Cardiac muscle cell (in vitro differentiated cells and primary cell): ENCODE data around the gene HPD. TPM values are rescaled to one million over a fixed set of nuclear protein-coding genes. Genes with fewer than 3 reads are reported as not detected.

ENCODE experiments used
- DNase-seq, 2 donors: peaks; one replicate each; pipeline versions ENCODE4 v3.0.0 to v3.0.0-alpha.2; 2010 to 2017; ENCODE audit warnings: low read depth in 1 of 2, low spot score in 1 of 2
- H3K27ac ChIP-seq: fragments of 200-600 bp; sonication (generic); 2 replicates; pipeline ENCODE4 v1.5.1; 2016
- H3K27me3 ChIP-seq: fragments of 200-600 bp; sonication (generic); 2 replicates; pipeline ENCODE4 v1.6.0; 2016; ENCODE audit warnings: control low read depth
- H3K36me3 ChIP-seq: fragments of 200-600 bp; sonication (generic); 2 replicates; pipeline ENCODE4 v1.5.1; 2016; ENCODE audit warnings: control low read depth
- H3K4me1 ChIP-seq: fragments of 200-600 bp; sonication (generic); 2 replicates; pipeline ENCODE4 v1.8.1; 2017; ENCODE audit warnings: low read depth, mild to moderate bottlenecking, mixed run types
- H3K4me3 ChIP-seq: fragments of 200-600 bp; sonication (generic); 2 replicates; pipeline ENCODE4 v1.5.1; 2016; ENCODE audit warnings: mild to moderate bottlenecking
- H3K9me3 ChIP-seq: fragments of 200-600 bp; sonication (generic); 2 replicates; pipeline ENCODE4 v1.5.1; 2017; ENCODE audit warnings: low read depth, mild to moderate bottlenecking, control low read depth
- polyA plus RNA-seq: library from polyadenylated mRNA; unstranded; fragments of >200 nt; fragmentation: Nextera tagmentation; extraction: Ambion mirVana; gene quantifications from 2 replicates; pipeline ENCODE4 v1.2.1, GENCODE V29; 2016
- total RNA-seq: library from RNA; depleted of rRNA; stranded (reverse); fragments of >200 nt; gene quantifications from 2 replicates; pipeline ENCODE4 v1.2.3, GENCODE V29; 2016
- TF ChIP-seq, protein P1 (sequence below): IDR thresholded peaks from 2 replicates; pipeline ENCODE4 v1.5.1; 2012; ENCODE audit warnings: low read depth, mild to moderate bottlenecking, low read length

The HPD gene
- total and polyA plus RNA-seq, 2 experiments from 2014 or later: not detected

DNA sequence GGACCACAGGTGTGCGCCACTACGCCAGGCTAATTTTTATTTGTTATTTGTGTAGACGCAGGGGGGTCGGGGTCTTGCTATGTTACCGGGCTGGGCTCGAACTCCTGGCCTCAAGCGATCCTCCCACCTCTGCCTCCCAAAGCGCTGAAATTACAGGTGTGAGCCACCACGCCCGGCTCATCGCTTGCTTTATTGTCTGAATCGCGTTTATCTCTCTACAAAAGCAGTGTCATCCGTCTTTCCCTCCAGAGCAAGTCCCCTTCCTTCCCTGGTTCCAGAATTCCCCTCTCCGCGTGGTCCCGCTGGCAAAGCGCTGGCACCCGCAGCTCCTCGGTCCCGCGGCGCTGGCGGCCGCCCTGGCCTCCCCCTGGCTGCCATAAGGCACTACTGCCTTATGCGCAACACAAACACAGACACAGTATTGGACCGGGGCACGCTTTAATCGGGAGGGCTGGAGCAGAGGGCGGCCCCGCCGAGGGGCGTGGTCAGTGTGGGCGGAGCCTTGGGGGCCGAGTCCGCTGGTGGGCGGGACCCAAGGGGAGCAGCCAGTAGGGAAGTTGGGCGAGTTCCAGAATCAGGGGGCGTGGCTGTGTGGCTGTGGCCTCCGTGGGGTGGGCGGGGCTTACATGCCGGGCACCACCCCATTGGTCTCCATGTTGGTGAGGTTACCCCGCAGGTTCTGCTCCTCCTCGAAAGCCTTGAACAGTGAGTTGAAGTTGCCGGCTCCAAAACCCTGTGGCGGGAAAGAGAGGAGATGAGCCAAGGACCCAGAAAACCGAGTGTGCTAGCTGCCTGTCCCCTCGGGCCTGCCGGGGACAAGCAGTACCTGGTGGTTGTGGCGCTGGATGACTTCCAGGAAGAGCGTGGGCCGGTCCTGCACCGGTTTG, 19.3 kb downstream of the HPD start:
- peak; percentile 99 for DNase-seq
- peak overlapping the region; percentile 36 for H3K4me3 ChIP-seq
- H3K27me3 ChIP-seq: no peaks in the 10 kb centered on the region
- TF ChIP-seq, protein P1, sequence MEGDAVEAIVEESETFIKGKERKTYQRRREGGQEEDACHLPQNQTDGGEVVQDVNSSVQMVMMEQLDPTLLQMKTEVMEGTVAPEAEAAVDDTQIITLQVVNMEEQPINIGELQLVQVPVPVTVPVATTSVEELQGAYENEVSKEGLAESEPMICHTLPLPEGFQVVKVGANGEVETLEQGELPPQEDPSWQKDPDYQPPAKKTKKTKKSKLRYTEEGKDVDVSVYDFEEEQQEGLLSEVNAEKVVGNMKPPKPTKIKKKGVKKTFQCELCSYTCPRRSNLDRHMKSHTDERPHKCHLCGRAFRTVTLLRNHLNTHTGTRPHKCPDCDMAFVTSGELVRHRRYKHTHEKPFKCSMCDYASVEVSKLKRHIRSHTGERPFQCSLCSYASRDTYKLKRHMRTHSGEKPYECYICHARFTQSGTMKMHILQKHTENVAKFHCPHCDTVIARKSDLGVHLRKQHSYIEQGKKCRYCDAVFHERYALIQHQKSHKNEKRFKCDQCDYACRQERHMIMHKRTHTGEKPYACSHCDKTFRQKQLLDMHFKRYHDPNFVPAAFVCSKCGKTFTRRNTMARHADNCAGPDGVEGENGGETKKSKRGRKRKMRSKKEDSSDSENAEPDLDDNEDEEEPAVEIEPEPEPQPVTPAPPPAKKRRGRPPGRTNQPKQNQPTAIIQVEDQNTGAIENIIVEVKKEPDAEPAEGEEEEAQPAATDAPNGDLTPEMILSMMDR: peak; percentile 38
- peaks cover 10% of the 10 kb centered on the region for H3K4me1 ChIP-seq
- H3K9me3 ChIP-seq: no peaks in the 10 kb centered on the region
- no peaks in the 10 kb centered on the region for H3K36me3 ChIP-seq
- no peak overlapping the region for H3K27ac ChIP-seq

GRCh38 chr12:121838126-121838525, 20.5 kb downstream of the HPD start:
- Histone ChIP-seq H3K36me3 (no peaks in the 10 kb centered on the region), H3K4me3 (no peak overlapping the region), H3K27me3 (no peaks in the 10 kb centered on the region), H3K27ac (no peak overlapping the region), H3K9me3 (no peaks in the 10 kb centered on the region), H3K4me1 (peaks cover 3% of the 10 kb centered on the region)
- TF ChIP-seq, protein P1: no peak
- DNase-seq: no peak

DNA sequence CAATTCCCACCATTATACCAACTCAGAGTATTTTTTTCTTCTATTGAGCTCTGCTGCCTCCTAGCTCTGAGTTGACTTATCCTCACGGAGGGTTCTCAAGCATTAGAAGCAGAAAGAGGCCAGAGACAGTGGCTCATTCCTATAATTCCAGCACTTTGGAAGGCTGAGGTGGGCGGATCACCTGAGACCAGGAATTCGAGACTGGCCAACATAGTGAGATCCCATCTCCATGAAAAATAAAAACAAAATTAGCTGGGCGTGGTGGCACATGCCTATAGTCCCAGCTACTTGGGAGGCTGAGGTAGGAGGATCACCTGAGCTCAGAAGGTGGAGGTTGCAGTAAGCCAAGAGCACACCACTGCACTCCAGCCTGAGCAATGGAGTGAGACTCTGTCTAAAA, 21.0 kb downstream of the HPD start:
- Histone ChIP-seq H3K27me3 (no peaks in the 10 kb centered on the region), H3K27ac (no peak overlapping the region), H3K9me3 (no peaks in the 10 kb centered on the region), H3K36me3 (no peaks in the 10 kb centered on the region), H3K4me1 (peaks cover 3% of the 10 kb centered on the region), H3K4me3 (no peak overlapping the region)
- TF ChIP-seq, protein P1: no peak
- DNase-seq: no peak

GRCh38 chr12:121831571-121832245, 27.0 kb downstream of the HPD start:
- Histone ChIP-seq H3K36me3 (peaks cover 11% of the 10 kb centered on the region), H3K4me3 (no peak overlapping the region), H3K4me1 (peaks cover 5% of the 10 kb centered on the region), H3K27me3 (no peaks in the 10 kb centered on the region), H3K27ac (no peak overlapping the region), H3K9me3 (no peaks in the 10 kb centered on the region)
- TF ChIP-seq, protein P1: no peak
- DNase-seq: no peak

DNA sequence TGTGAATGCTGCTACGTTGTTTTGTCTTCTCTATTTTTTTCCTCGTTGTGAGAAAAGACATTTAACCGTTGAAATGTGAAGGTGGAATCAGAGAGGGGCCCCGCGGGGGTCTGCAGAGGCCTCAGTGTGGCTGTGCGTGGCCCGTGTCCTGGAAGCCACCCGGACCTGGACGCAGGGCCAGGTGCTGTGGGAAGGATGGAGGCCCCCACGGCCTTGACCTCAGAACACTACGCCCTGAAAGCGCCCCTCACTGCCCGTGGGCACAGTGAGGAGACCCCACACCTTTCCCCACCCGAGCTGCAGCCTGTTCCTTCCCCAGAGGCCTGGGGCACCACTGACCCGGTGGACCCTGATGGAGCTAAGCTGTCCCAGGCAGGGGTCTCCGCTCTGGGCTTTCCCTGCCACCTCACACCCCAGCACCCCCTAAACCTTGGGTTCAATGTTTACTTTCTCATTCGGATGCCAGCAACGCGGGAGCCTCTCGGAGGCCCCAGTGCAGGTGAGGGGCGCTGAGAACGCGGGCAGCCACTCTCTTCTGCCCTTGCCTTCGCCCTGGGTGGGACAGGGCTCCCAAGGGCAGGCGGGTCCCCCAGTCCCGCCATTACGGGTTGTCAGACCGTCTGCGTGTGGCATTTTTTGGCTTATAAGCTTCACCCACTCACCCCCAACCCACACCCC, 27.9 kb downstream of the HPD start:
- Histone ChIP-seq H3K9me3 (no peaks in the 10 kb centered on the region), H3K4me3 (no peak overlapping the region), H3K27me3 (no peaks in the 10 kb centered on the region), H3K27ac (peak overlapping the region; percentile 62), H3K4me1 (peaks cover 5% of the 10 kb centered on the region), H3K36me3 (peaks cover 11% of the 10 kb centered on the region)
- DNase-seq: no peak
- TF ChIP-seq, protein P1: no peak
